Measurements from ENCODE around the gene EPHA2.

The EPHA2 gene

GRCh38 chr1:16133007-16133961 is 22.6 kb downstream of the EPHA2 start:
- no peak for DNase-seq

- no peak for DNase-seq
Measured at GRCh38 chr1:16132325-16132785, 23.5 kb downstream of the EPHA2 start.

GRCh38 chr1:16131636-16132324 is 24.1 kb downstream of the EPHA2 start:
- DNase-seq: no peak

DNA sequence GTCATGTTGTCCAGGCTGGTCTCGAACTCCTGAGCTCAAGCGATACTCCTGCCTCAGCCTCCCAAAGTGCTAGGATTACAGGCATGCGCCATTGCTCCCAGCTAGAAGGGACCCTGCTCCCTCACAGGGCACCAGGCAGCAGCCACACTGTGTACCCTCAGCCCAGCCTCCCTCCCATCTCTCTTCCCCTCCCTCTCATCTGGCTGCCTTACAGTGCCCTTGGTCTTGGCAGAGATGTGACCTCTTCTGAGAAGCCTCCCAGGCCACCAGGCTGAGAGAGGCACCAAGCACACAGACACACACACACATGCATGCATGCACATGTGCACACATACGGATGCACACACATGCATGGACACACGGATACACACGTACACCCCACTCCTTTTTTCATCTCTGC is 25.0 kb downstream of the EPHA2 start:
- no peak for DNase-seq

DNA sequence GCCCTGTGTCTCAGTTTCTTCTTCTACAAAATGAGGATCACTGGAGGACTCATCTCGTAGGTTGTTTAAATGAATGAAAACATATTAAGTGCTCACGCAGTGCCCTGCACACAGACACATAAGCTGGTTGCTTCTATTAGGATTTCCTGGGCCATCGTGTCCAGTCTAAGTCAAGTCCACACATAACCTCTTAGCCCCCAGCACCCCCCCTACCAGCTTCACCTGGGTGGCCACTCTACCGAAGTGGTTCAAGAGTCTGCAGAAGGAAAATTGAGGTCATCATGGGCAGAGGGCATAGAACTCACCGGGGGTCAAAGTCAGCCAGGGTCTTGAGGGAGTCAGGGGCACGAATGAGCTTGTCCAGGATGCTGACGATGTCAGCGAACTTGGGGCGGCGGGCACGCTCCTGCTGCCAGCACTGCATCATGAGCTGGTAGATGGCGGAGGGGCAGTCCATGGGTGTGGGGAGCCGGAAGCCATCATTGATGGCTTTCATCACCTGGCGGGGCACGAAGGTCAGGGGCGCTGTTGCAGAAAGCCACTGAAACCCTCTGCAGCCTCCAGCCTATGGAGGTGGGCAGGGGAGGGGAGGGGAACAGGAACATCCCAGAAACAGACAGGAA is 25.8 kb downstream of the EPHA2 start:
- DNase-seq: no peak

- DNase-seq: no peak
Measured at GRCh38 chr1:16129316-16129715, 26.6 kb downstream of the EPHA2 start.

- no peak for DNase-seq
Measured at GRCh38 chr1:16128338-16128741, 27.5 kb downstream of the EPHA2 start.

GRCh38 chr1:16127676-16128337 is 28.1 kb downstream of the EPHA2 start:
- DNase-seq: no peak

DNA sequence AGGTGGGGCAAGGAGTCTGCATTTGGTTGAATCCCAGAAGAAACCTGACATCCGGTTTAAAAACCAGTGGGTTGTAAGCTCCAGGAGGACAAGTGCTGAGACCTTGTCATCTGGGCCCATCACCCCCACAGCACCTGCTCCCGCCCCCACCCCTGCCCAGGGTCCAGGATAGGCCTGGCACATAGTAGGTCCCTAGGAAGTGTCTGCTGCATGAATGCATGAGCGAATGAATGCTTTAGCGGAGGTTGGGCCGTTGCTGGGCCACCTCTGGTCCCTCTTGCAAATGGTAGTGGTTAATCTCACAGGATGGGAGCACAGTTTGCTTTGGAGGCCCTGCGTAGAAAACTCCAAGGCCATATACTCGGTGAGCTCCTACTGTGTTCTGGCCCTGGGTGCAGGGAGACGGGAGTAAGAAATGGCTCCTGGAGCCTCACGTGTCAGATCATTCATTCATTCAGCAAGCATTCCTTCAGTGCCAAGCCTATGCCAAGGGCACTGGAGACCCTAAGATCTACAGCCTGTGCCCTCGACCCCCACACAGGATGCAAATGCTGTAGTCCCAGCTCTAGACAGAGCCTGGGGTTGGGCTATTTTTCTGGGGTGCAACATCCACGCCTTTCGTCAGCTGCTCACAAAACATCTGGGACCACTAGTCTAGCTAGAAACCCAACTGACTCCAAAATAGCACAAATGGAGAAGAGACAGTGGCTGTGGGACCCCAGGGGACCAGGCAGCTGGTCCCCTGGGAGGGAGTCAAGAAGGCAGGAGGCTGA is 28.9 kb downstream of the EPHA2 start:
- DNase-seq: no peak

DNA sequence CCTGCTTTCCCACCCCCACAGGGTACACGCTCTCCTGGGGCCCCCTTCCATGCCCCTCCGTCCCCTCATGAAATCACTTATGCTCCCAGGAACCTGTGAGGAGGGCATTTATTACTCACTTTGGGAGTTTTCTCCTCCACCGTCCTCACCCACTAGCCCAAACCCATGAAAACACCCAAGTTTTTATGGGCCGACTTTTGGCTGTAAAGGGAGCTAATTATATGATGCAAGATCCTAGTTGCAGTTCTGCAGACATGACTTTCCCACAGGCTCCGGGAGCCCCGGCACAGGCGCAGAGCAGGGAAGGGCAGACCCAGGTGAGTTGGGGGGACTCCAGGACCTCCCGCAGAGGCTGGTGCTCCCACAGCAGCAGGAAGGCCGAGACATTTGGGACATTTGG is 29.7 kb downstream of the EPHA2 start:
- no peak for DNase-seq

DNA sequence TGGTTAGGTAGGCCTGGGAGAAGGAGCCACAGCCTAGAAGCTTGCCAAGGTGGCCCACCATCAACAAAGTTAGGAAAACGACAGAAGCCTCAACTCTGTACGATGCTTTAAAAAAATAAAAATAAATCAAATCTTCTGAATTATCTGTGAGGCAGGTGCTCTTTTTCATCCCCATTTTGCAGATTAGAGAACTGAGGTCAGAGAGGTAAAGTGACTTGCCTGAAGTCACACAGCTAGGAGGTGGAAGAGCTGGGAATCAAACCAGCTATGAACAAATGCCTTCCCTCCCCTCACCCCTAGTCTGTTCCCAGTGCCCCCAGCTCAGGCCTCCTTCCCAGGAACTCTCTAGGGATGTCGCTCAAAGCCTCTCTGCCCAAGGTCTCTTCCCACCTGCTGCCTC is 30.4 kb downstream of the EPHA2 start:
- DNase-seq: no peak

- DNase-seq: no peak
Measured at GRCh38 chr1:16125088-16125470, 30.8 kb downstream of the EPHA2 start.

GRCh38 chr1:16124377-16125087 is 31.3 kb downstream of the EPHA2 start:
- no peak for DNase-seq

- DNase-seq: peak; percentile 57
Measured at GRCh38 chr1:16122916-16123315, 33.0 kb downstream of the EPHA2 start.

DNA sequence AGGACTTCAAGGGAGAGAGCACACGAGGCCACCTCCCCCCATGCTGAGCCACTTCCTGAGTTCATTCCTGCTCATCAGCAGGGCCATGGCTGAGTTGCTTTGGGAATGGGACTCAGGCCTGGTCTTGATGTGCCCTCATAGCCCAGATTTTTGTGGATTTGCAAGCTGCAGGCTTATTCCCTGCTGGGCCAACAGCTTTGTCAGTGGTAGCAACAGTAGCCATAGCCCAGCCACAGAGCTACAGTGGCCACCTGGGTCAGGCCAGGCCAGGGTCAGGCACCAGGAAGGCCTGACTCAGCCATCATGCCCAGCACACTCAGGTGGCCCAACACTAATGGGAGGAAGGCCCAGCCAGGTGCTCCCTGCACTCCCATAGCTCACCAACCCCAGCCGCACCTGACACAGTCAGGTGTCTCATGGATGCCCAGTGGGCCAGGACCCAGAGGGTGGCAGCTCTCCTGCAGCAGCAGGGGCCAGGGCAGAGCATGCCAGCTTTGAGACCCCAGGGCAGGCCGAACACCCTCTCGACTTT is 33.5 kb downstream of the EPHA2 start:
- no peak for DNase-seq

DNA sequence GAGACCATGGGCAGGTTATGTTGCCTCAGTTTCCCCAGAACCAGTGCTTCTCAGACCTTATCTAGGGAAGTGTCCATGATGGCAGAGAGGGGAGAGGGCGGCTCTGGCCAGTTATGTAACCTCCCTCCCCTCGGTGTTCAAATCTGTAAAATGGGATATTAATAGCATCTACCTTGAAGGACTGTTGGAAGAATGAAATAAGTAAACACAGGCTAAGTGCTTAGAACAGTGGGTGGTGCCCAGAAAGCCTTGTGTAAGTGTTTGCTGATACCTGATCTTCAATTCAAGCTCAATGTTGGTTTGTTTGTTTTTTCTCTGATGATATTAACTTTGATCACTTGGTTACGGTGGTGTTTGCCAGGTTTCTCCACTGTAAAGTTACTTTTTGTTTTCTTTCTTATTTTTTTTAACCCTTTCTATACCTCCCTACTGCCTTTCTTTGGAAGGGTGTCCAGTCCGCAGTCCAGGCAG is 34.9 kb downstream of the EPHA2 start:
- peak; percentile 47 for DNase-seq

- no peak for DNase-seq
Measured at GRCh38 chr1:16120407-16120806, 35.5 kb downstream of the EPHA2 start.

DNA sequence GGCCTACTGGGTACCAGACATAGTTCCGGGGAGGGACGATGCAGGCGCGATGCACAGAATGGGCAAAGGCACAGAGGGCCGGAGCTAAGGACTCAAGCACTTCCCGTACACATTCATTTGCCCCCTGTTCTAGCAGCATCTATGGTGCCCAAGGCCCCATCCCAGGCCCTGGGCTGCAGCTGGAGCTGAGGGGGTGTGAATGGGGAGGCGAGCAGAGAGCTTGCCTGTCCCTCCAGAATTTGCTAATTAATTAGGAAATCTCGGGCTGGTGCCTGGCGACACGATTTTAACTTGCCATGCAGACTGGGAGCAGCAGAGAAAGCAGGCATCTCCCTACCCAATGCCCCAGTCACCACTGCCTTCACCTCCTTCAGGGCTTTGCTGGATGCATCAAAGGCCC is 35.9 kb downstream of the EPHA2 start:
- no peak for DNase-seq

DNA sequence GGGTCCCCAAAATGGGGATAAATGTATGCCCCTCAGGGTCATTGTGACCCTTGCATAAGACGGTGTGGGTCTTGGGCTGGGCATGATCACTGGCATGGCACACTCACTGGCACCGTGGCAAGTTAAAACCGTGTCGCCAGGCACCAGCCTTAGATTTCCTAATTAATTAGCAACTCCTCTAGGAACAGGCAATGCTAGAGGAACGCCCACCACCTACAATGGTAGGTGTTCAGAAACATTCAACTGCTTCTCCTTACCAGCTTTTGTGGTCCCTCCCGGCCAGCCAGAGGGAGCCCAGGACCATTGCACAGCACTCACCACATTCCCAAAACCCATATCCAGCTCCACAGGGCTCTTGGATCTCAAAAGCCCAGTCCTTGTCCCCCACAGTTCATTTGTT is 36.4 kb downstream of the EPHA2 start:
- no peak for DNase-seq

DNA sequence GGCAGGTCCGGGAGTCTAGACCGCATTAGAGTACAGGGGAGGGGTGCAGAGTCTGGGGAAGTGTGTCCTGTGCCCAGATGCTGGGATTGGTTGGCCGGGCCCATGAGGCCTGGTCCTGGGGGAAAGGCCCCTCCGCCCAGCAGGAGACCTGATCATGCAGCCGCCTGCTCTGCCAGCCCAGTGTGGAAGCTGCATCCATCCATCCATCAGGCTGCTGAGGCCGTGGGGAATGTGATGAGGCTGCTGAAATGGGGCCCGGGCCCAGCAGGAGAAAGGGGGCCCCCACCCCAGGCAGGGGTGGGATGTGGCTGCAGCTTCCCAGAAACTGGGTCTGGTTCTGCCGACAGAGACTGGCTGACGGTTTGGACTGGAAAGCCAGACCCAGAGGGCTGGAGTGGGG is 37.2 kb downstream of the EPHA2 start:
- no peak for DNase-seq

GRCh38 chr1:16117936-16118335 is 37.9 kb downstream of the EPHA2 start:
- DNase-seq: no peak

All from NCI-H1436 treated with DMSO at 0.1 percent for 48 hours (cell line).